Upper lobe of left lung (tissue), 6 donors: ENCODE measurements around the gene MMD2. TPM values are rescaled to one million over a fixed set of nuclear protein-coding genes. Genes with fewer than 3 reads are reported as not detected.

Source experiments
- ATAC-seq, 2 donors: fragments of 200-7000 bp; cut with Tn5 transposase; one replicate each; pipeline ENCODE4 v1.9.1; 2022; ENCODE audit warnings: mild to moderate bottlenecking in 2 of 2, moderate library complexity in 2 of 2; ENCODE audit not compliant: low FRiP score in 2 of 2
- DNase-seq, 2 donors: peaks; one replicate each; pipeline ENCODE4 v3.0.0-alpha.2; 2019 to 2020
- H3K27ac ChIP-seq, 4 donors: fragments of 200-600 bp; sonication (generic); one replicate each; pipeline ENCODE4 v1.5.1; 2016 to 2019
- H3K27me3 ChIP-seq, 4 donors: fragments of 200-600 bp; sonication (generic); one replicate each; pipeline ENCODE4 v1.5.1; 2017 to 2019
- H3K36me3 ChIP-seq, 4 donors: fragments of 200-600 bp; sonication (generic); one replicate each; pipeline ENCODE4 v1.5.1; 2016 to 2019
- H3K4me1 ChIP-seq, 4 donors: fragments of 200-600 bp; sonication (generic); one replicate each; pipeline ENCODE4 v1.5.1; 2018 to 2019
- H3K4me3 ChIP-seq, 4 donors: fragments of 200-600 bp; sonication (generic); one replicate each; pipeline ENCODE4 v1.5.1; 2017 to 2019; ENCODE audit warnings: mild to moderate bottlenecking in 2 of 4, moderate library complexity in 1 of 4
- H3K9me3 ChIP-seq, 4 donors: fragments of 200-600 bp; sonication (generic); one replicate each; pipeline ENCODE4 v1.5.1; 2018 to 2019
- CTCF ChIP-seq, 6 experiments: fragments of 450-650 bp in 4 of 6; fragments of 200-600 bp in 2 of 6; sonication (generic) in 2 of 6; IDR thresholded peaks; one replicate each; pipeline ENCODE4 v1.5.1; 2016 to 2019; ENCODE audit warnings: antibody characterized with exemption in 6 of 6
- EP300 ChIP-seq, 4 donors: sonication (generic); formaldehyde crosslinking; IDR thresholded peaks; one replicate each; pipeline ENCODE4 v1.5.1; 2017; ENCODE audit warnings: antibody characterized with exemption in 4 of 4, control low read depth in 2 of 4
- POLR2A ChIP-seq, 4 donors: fragments of 450-650 bp; IDR thresholded peaks; one replicate each; pipeline ENCODE4 v1.5.1; 2016 to 2017; ENCODE audit warnings: antibody characterized with exemption in 4 of 4, mild to moderate bottlenecking in 2 of 4
- POLR2AphosphoS5 ChIP-seq, 2 donors: sonication (generic); formaldehyde crosslinking; IDR thresholded peaks; one replicate each; pipeline ENCODE4 v1.5.1; 2017; ENCODE audit warnings: antibody characterized with exemption in 2 of 2
- WGBS, 2 donors: methylation state at CpG; one replicate each; pipeline ENCODE4 v1.1.5; 2017 to 2018; 5-methylcytosine and 5-hydroxymethylcytosine counted together
- total RNA-seq, 6 donors: library from RNA; depleted of rRNA in 4 of 6; stranded (reverse); fragments of >200 nt in 4 of 6; gene quantifications; one replicate each; pipeline versions ENCODE4 v1.1.0 to v1.2.1, GENCODE V29; 2016 to 2021
- donor health status: DM: no; HTN: no; CAD: no; lungs with moderate emphysema.
- donor health status: DM: no; HTN: yes; CAD: no; lungs with severe emphysema.

Gene MMD2
- total RNA-seq, 6 donors from 2014 or later, result not detected

- Histone ChIP-seq H3K36me3 (no peaks in the 10 kb centered on the region), H3K4me1 (no peaks in the 10 kb centered on the region), H3K27ac (no peak overlapping the region), H3K4me3 (peak overlapping the region in 3 of 4 donors; percentile 30 to 46 (median 40)), H3K9me3 (no peaks in the 10 kb centered on the region), H3K27me3 (peaks cover 0 to 2% (median 0%) of the 10 kb centered on the region in 4 donors)
- TF ChIP-seq EP300 (IDR thresholded peaks at IDR 0.05), result no peak
- no peak for TF ChIP-seq POLR2A (IDR thresholded peaks at IDR 0.05)
- no peak for TF ChIP-seq POLR2AphosphoS5 (IDR thresholded peaks at IDR 0.05)
- no peak for TF ChIP-seq CTCF (IDR thresholded peaks at IDR 0.05)
- ATAC-seq (no peak), DNase-seq (no peak)
- 86 to 87% methylated on average over 13 to 14 of the region's 14 CpGs for WGBS, 2 donors
Observed at GRCh38 chr7:4862156-4862555, 96.8 kb downstream of the MMD2 start.

GRCh38 chr7:4861673-4862072 is 97.3 kb downstream of the MMD2 start, which contains the start of gene PAPOLB:
TSS of gene PAPOLB (minus strand) at chr7:4862030. CDS start at chr7:4861810, 220 bp downstream.
- Histone ChIP-seq H3K27me3 (peaks cover 0 to 2% (median 0%) of the 10 kb centered on the region in 4 donors), H3K9me3 (no peaks in the 10 kb centered on the region), H3K4me1 (peaks cover 0 to 3% (median 0%) of the 10 kb centered on the region in 4 donors), H3K27ac (peak within 1 kb of the TSS in 2 of 4 donors; percentile 16 to 18), H3K4me3 (peak within 1 kb of the TSS; percentile 12 to 46 (median 35)), H3K36me3 (no peaks in the 10 kb centered on the region)
- DNase-seq (peak in 1 of 2 donors; percentile 86), ATAC-seq (peak in 1 of 2 donors; percentile 44)
- 40 to 45% methylated on average over 29 to 42 of the region's 46 CpGs for WGBS, 2 donors
- no peak for TF ChIP-seq POLR2A (IDR thresholded peaks at IDR 0.05)
- TF ChIP-seq POLR2AphosphoS5 (IDR thresholded peaks at IDR 0.05), result no peak
- TF ChIP-seq CTCF (IDR thresholded peaks at IDR 0.05), result no peak
- no peak for TF ChIP-seq EP300 (IDR thresholded peaks at IDR 0.05)

- Histone ChIP-seq H3K9me3 (no peaks in the 10 kb centered on the region), H3K4me3 (peak overlapping the region in 3 of 4 donors; percentile 30 to 46 (median 40)), H3K36me3 (no peaks in the 10 kb centered on the region), H3K4me1 (peaks cover 0 to 7% (median 0%) of the 10 kb centered on the region in 4 donors), H3K27ac (no peak overlapping the region), H3K27me3 (peaks cover 0 to 2% (median 0%) of the 10 kb centered on the region in 4 donors)
- no peak for ATAC-seq
- TF ChIP-seq CTCF (IDR thresholded peaks at IDR 0.05), result no peak
- no peak for TF ChIP-seq POLR2A (IDR thresholded peaks at IDR 0.05)
- no peak for TF ChIP-seq EP300 (IDR thresholded peaks at IDR 0.05)
- no peak for TF ChIP-seq POLR2AphosphoS5 (IDR thresholded peaks at IDR 0.05)
- DNase-seq, result no peak
- WGBS, 2 donors, result 87 to 93% methylated on average over 11 of the region's 11 CpGs
Observed at GRCh38 chr7:4861227-4861626, 97.8 kb downstream of the MMD2 start.

GRCh38 chr7:4857189-4857588 is 101.8 kb downstream of the MMD2 start:
- Histone ChIP-seq H3K4me1 (peaks cover 0 to 9% (median 0%) of the 10 kb centered on the region in 4 donors), H3K9me3 (no peaks in the 10 kb centered on the region), H3K36me3 (no peaks in the 10 kb centered on the region), H3K27me3 (peaks cover 0 to 1% (median 0%) of the 10 kb centered on the region in 4 donors), H3K27ac (no peak overlapping the region), H3K4me3 (no peak overlapping the region)
- no peak for ATAC-seq
- no peak for DNase-seq
- TF ChIP-seq POLR2AphosphoS5 (IDR thresholded peaks at IDR 0.05) (no peak), EP300 (IDR thresholded peaks at IDR 0.05) (no peak), POLR2A (IDR thresholded peaks at IDR 0.05) (no peak), CTCF (IDR thresholded peaks at IDR 0.05) (no peak)
- 50 to 53% methylated on average over 3 of the region's 3 CpGs for WGBS, 2 donors
